ENCODE data around the gene FXYD5.
"Not testable (repeated sequence)": the region's sequence is repeated elsewhere in the genome, so short reads cannot be mapped to it uniquely, and the experiment has no call there.

FXYD5 gene

DNA sequence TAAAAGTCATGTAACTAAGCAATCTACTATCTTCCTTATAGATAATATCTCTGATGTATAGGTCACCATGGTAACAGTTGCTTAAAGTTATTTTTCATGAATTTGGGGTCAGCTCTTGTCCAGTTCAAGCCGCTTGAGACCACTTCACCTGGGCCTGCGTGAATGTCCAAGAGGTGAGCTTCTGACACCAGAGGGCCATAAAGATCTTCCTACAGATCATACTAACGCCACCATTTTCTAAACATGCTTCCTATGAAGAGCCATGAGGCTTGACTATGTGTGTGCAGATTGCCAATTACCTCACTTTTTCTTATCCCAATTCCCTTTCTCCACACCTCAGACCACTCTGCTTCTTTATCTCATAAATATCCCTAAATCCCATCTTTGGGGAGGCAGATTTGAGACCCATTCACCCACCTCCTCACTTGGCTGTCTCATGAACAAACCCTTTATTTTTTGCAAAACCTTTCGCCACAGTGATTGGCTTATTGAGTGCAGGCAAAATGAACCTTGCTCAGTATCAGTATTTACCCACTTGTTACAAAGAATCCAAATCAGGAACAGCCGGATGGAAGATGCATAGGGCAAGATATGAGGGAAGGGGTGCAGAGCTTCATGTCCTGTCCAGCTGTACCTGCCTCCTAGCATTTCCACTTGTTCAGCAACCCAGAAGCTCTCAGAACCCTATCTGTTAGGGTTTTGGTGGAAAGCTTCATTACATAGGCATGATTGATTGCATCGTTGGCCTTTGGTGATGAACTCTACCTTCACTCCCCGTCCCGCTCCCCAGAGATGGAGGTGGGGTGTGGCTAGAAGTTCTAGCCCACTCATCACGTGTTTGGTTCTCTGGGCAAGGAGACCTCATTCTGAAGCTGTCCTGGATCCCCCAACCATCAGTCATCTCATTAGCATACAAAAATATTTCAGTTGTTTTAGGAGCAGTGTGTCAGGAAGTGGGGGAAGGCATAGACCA lies 39.8 kb downstream of the FXYD5 start:
- no peak for DNase-seq

DNA sequence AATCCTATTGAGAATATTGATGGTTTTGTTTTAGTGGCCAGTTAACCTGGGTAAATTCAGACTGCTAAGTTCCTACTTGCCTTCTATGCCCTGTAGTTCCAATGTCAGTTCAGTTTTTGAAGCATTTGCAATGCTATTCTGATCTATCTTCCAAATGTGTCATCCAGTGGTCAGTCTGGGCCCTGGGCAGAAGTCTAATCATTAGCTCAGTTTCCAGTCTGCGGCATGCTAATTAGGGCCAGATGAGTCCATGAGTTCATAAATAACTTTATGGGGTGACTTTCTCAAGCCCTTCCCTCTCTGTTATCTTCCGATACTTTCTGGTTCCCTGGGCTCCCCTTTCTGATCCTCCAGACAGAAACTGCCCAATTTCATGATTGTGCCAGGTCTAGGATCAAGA lies 41.3 kb downstream of the FXYD5 start:
- no peak for DNase-seq

DNA sequence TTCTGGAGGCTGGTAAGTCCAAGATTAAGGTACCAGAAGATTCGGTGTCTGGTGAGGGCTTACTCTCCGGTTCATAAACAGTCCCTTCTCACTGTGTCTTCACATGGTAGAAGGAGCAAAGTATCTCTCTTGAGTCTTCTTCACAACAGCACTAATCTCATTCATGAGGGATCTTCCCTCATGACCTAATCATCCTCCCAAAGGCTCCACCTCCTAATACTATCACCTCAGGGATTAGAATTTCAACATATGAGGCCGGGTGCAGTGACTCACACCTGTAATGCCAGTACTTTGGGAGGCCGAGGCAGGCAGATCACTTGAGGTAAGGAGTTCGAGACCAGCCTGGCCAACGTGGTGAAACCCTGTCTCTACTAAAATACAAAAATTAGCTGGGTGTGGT lies 42.3 kb downstream of the FXYD5 start:
- not testable (repeated sequence) for DNase-seq

DNA sequence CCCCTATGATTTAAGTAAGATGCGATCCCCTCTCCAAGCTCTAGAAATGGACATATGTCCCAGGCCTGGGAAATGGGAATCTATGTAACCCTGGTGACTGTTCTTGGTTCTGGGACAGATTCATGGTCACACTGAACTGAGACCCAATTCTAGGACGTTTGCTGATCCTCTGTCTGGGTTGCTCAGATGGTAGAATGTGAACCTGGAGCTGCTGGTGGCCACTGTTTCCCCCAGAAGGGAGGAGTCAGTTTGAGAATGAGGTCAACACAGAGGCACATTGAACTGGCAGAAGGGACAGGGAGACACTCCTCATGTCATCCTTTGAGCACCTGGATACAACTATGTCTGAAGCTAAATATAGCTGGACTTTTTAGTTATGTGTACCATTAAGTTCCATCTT lies 44.9 kb downstream of the FXYD5 start:
- DNase-seq = no peak

DNA sequence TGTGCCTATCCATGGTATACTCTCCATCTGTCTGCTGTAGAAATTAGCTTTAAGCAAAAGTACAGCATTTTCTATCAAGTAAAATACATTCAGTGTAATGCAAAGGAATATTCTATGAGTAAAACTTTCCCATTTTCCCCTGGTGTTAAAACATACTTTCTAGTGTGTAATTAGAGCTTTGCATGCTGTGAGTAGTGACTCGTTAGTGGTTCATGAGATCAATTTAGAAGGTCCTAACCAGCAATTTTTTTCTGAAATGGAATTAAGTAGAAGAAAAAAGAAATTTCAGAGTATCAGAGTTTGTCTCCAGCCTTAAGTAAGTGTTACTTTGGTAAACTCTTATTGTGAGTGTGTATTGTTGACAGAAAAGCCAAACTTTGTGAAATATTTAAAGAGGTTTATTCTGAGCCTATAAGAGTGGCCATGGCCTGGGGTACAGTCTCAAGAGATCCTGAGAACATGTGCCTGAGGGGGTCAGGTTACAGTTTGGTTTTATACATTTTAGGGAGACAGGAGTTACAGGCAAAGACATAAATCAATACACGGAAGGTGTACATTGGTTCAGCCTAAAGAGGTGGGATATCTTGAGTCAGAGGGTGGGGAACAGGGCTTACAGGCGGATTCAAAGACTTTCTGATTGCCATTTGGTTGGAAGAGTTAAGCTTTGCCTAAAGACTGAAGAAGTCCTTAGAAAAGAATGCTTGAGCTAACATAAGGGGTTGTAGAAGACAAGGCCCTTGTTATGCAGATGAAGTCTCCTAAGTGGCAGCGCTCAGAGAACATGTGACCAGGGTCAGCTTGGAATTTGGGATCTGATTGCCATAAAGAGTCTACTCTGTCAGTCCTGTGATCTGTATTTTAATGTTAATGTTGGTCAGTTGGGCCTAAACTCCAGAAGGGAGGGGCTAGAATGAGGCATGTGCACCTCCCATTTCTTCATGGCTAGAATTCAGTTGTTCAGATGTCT lies 48.5 kb downstream of the FXYD5 start:
- no peak for DNase-seq

DNA sequence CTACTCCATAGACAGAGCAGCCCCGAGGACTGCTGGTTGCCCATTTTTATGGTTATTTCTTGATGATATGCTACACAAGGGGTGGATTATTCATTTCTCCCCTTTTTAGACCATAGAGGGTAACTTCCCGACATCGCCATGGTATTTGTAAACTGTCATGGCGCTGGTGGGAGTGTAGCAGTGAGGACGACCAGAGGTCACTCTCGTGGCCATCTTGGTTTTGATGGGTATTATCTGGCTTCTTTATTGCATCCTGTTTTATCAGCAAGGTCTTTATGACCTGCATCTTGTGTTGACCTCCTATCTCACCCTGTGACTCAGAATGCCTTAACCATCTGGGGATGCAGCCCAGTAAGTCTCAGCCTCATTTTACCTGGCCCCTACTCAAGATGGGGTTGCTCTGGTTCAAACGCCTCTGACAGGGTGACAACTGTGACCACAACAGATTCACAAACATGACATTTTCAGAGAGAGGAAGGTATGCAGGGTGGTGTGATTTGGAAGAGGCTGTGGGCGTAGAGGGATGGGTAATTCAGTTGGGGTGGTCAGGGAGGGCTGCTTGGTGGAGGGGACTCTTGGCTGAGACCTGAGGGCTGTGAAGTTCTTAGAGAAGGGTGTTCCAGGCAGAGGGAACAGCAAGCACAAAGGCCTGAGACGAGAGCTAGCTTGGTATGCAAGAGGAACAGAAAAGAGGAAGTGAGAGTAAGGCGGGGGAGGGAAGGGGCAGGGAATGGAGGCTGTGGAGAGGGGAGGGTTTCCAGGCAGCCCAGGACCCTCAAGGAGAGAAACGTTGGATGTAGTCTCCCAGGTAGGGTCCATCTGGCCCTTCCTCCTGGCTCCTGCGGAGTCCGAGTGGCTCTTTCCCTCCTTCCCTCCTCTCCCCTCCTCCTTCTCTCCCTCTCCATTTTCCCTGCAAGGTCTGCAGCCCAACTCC lies 50.5 kb downstream of the FXYD5 start:
- no peak for DNase-seq

DNA sequence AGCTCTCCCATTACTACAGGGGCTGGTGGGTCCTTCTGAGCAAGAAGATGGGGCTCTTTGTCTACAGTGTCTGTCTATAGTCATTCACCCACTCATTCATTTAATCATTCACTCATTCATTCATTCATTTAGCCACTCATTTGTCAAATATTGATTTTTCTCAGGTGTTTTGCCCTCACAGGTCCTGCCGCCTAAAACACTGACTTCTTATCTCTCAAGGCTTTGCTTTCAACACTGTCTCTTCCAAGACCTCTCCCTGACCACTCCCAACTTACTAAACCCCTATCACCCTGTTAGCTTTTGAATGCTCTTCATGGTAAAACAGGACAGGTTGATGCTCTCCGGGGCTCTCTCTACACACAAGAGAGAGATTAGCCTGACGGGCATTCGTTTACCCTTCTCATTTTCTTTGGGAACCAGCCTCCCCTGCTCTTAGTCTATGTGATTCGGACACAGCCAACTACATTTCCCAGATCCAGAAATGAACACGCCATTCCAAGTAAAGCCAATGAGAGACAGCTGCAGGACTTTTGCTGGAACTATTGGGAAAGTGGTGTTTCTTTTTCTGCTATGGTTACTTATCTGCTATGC lies 51.3 kb downstream of the FXYD5 start:
- DNase-seq = no peak

DNA sequence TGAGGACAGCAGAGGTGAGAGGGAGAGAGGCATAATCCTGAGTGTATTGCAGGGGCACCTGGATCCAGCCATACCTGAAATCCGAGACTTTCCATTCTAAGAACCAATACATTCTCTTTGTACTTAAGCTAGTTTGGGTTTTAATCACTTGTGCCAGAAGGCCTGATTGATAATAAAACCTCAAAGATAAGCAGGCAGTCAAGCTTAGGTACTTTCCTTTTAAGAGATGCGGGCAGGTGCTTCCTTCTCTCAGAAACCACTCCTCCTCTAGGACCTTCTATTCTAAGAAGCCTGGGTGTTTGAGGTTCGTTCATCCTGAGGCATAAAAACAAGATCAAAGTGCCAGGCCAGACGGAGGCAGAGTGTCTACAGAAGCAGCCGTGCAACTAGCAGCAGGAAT lies 51.8 kb downstream of the FXYD5 start:
- DNase-seq = no peak

DNA sequence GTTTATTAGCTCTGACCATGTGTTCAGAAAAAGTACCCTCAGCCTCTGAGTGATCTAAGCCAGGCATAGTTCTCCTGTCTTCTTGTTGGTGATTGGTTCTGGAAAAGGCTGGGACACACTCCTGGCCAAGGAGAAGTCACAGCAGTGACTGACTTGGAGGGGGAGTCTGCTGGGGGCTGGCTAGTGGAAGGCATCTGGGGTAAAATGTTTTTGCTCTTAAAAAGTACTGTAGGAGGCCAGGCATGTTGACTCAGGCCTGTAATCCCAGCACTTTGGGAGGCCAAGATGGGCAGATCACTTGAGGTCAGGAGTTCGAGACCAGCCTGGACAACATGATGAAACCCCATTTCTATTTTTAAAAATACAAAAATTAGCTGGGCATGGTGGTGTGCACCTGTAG lies 52.3 kb downstream of the FXYD5 start:
- DNase-seq = no peak

DNA sequence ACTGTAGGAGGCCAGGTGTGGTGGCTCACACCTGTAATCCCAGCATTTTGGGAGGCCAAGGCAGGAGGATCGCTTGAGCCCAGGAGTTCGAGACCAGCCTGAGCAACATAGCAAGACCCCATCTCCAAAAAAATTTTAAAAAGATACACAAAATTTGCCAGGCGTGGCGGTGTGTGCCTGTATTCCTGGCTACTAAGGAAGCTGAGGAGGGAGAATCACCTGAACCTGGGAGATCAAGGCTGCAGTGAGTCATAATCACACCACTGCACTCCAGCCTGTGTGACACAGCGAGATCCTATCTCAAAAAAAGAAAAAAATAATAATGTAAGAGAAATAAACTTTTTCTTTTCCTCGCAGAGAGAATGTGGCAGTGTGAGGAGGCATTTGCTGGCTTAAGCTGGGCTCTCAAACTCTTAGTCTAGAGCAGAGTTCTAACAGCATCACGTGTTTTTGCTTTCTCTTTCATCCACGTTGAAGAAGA lies 52.9 kb downstream of the FXYD5 start:
- DNase-seq = no peak

DNA sequence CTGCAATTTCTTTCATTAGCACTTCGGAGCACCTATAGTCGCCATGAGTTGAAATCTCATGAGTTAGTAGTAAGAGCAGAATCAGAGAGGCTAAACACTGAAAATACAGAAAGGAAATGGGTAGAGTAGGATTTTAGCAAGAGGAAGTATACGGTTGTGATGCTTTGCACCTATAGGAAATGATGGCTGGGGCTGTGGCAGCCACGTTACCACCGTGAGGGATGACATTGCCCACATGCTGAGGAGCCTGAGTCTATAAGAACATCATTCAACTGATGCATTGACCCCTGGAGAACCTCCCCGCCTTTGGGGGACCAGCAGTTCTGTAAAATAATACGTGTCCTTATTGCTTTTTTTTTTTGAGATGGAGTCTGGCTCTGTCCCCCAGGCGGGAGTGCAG lies 53.6 kb downstream of the FXYD5 start:
- DNase-seq = no peak

DNA sequence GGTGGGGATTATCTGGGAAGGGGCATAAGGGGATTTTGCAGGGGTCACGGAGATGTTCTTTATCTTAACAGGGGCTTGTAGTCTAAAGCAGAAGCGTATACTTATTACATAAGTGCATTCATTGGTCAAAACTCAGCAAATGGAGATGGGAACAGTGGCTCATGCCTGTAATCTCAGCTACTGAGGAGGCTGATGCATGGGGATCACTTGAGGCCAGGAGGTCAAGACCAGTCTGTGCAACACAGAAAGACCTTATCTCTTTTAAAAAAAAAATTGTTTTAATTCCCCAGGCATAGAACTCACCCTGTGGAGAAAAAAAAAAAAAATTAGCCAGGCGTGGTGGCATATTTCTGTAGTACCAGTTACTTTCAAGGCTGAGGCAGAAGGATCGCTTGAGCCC lies 55.1 kb downstream of the FXYD5 start:
- no peak for DNase-seq

DNA sequence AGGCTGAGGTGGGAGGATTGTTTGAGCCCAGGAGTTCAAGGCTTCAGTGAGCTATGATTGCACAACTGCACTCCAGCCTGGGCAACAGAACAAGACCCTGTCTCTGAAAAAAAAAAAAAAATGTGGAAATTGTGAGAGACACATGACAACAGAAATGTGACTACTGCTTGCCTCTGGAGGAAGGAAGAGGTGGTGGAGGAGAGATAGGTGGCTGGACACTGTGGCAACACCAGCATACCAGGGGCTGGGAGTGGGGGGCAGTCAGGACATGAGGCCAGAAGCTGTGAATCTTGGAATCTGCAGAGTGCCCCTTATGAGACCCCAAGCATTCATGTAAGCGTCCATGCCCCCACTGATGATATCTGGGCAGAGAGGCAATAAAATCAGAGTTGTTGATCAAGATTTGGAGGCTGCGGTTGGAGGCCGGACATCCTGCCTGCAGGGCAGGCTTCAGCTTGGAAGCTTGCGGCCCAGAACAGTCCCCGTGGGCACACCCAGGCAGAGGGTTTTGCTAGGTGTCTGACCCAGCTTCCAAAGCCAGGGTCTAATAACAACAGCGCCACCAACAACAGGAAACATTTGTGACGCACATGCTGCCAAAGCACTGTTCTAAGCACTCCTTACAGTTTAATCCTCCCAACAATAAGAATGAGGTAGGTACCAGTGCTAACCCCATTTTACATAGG lies 57.2 kb downstream of the FXYD5 start:
- DNase-seq = no peak

DNA sequence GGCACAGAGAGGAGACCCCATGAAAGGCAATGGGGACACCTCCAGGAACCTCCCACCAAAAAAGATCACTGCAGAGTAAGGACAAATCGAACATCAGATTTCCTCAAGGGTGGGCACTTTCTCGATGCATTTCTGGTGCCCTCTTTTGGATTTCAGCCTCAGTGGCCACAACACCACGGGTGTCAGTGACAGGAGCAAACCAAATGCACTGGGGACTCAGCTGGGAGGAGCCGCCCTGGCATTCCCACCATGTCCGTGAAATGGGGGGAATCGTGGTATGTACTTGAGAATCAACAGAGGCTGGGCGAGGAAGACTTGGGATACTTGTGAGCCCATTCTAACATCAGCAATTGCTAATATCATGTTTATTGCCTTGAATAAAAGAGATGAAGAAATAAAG lies 57.7 kb downstream of the FXYD5 start:
- no peak for DNase-seq

DNA sequence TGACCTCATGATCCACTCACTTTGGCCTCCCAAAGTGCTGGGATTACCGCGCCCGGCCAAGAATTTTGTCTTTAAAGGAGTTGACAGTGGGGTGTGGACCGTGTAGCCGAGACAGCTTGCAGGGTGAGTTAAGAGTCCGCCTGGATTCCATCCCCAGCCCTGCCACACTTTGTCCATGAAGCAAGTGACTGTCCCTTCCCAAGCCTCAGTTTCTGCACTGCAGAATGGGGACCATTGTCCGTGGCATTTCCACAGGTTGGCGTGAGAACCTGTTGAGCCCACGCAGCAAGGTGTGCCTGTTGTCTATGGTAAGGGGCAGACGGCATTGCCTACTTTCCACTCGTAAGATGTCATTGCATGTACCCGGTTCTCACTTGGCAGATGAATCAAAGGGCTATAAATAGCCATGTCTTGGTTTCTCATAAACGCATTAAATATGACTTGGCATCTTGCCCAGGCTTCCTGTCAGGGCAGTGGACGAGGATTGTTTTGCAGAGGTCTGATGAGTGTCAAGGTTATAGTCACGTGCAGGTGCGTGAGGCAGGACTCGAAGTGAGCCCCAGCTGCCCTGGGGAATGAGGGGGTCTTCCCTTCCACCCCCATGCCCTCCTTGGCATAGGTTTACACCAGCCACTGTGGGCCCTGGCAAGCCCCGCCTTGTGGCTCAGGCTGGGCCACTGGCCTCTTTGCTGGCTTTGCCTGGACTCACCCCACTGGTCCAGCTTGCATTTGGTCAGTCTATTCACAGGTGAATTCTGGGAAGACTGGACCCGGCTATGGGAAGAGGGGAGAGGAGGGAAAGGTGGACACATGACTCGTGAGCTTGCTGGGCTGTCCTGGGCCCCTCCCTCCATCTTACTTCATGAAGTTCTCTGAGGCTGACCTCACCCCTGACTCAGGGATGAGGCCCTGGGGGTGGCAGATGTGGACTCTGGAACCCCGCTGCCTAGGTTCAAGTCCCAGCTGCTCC lies 59.4 kb downstream of the FXYD5 start:
- no peak for DNase-seq

DNA sequence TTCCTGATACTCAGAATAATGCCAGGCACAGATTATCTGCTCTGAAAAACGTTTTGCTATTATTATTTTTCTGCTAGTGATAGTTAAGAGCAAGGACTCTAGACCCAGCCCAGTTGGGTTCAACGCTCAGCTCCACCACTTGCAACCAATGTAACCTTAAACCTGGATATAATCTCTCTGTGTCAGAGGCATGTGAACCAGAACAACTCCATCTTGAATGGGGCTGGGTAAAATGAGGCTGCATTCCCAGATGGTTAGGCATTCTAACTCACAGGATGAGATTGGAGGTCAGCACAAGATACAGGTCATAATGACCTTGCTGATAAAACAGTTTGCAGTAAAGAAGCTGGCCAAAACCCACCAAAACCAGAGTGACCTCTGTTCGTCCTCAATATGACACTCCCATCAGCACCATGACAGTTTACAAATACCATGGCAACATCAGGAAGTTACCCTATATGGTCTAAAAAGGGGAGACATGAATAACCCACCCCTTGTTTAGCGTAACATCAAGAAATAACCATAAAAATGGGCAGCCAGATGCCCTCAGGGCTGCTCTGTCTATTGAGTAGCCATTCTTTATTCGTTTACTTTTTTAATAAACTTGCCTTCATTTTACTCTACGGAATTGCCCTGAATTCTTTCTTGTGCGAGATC lies 60.4 kb downstream of the FXYD5 start:
- no peak for DNase-seq

DNA sequence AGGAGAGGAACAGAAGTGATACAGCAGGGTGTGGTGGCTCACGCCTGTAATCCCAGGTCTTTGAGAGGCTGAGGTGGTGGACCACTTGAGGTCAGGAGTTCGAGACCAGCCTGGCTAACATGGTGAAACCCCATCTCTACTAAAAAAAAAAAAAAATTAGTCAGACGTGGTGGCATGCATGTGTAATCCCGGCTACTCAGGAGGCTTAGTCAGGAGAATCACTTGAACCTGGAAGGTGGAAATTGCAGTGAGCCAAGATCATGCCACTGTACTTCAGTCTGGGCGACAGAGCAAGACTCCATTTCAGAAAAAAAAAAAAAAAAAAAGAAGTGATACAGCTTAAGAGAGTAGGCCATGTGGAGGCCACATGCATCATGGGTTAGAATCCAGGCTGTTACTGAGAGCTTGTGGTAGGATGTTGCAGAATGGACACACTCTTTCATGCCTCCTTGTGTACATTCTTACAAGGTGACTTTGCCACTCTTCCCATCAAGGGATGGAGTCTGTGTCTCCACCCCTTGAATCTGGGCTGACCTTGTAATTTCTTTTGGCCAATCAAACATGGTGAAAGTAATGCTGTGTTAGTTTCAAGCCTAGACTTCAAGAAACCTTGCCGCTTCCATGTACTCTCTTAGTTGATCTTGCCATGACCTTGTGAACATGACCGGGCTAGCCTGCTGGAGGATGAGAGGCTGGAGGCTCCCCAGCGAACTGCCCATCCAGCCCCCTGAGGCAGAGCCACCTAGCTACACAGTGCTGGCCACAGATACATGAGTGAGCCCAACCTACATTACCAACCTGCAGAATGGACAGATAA lies 61.7 kb downstream of the FXYD5 start:
- DNase-seq = no peak

DNA sequence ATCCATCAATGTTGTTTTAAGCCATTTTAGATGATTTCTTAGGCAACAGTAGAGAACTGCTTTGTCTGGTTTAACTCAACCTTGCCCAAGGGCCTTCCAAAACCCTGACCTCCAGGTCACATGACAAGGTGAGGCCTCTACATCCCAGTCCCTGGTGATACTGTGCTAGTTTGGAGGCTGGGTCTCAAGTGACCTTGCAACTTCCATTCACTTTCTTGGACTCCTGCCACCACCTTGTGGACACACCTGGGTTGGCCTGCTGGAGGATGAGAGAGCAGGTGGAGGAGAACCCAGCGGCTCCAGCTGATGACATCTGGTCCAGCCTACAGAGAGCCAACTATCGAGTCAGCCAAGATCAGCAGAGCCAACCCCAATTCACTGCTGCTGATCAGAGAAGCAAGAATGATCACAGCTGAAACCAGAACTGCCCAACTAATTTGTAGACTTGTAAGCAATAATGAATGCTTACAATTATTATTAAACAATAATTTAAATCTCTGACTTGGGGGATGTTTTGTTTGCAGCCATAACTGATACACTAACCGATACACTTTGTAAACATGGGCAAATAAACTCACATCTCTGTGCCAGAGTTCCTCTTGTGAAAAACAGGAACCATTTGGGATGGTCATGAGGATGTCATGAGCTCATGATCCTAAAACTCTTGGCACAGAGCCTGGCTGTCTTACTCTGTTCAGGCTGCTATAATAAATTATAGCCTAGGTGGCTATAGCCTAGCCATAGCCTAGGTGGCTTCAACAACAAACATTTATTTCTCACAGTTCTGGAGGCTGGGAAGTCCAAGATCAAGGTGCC lies 62.5 kb downstream of the FXYD5 start:
- peak in 1 of 2 experiments; percentile 24 for DNase-seq
